Endothelial cell of umbilical vein (primary cell): ENCODE results near the gene AMIGO3. TPM values are rescaled to one million over a fixed set of nuclear protein-coding genes. Genes with fewer than 3 reads are reported as not detected.

Experiments
- BruUV-seq: library from RNA; stranded (reverse); fragments of 400-500 nt; replicated peaks from 2 replicates; lab custom pipeline; 2021; lab: Mats Ljungman, UMichigan
- CTCF ChIA-PET: fragments of 300-600, 350-600 bp; sonication (Branson Sonifier 250); formaldehyde crosslinking; loops from one replicate; lab custom pipeline; 2021; ENCODE audit warnings: antibody characterized with exemption, inconsistent platforms; lab: Charles Lee
- POLR2A ChIA-PET: fragments of 300-600, 350-600 bp; sonication (Branson Sonifier 250); formaldehyde crosslinking; loops from one replicate; lab custom pipeline; 2021; ENCODE audit warnings: antibody characterized with exemption, inconsistent platforms; lab: Charles Lee
- DNase-seq: peaks from one replicate; pipeline ENCODE4 v3.0.0-alpha.2; 2011; ENCODE audit warnings: low read depth, low spot score
- FAIRE-seq: peaks from 2 replicates; lab custom pipeline; 2011; peaks lifted over from hg19 to GRCh38; lab: Jason Lieb, UNC
- H2AFZ ChIP-seq: 2 replicates; pipeline ENCODE4 v1.6.0; 2012; ENCODE audit warnings: low read depth, low read length, control low read depth, inconsistent platforms
- H3K27ac ChIP-seq: 2 replicates; pipeline ENCODE4 v1.5.1; 2011; ENCODE audit warnings: low read depth, mild to moderate bottlenecking, control low read depth, low read length, moderate library complexity; ENCODE audit not compliant: insufficient read depth
- H3K27me3 ChIP-seq, 2 experiments: 2 replicates each; pipeline versions ENCODE4 v1.6.0 to v1.6.1; 2011; ENCODE audit warnings: low read length in 2 of 2, mixed read lengths in 1 of 2; ENCODE audit not compliant: control insufficient read depth in 2 of 2, insufficient read depth in 2 of 2
- H3K36me3 ChIP-seq, 2 experiments: 2 replicates in 1 of 2; 3 replicates in 1 of 2; pipeline ENCODE4 v1.5.1; 2011; ENCODE audit warnings: low read length in 2 of 2, mild to moderate bottlenecking in 1 of 2, moderate library complexity in 1 of 2; ENCODE audit not compliant: control insufficient read depth in 2 of 2, insufficient read depth in 2 of 2; ENCODE audit errors: extremely low read depth in 1 of 2
- H3K4me1 ChIP-seq: 3 replicates; pipeline ENCODE4 v1.5.1; 2011; ENCODE audit warnings: mild to moderate bottlenecking, low read length; ENCODE audit not compliant: control insufficient read depth, insufficient read depth; ENCODE audit errors: extremely low read depth
- H3K4me2 ChIP-seq: 2 replicates; pipeline ENCODE4 v1.6.1; 2011; ENCODE audit warnings: low read length, control low read depth, mixed read lengths; ENCODE audit not compliant: insufficient read depth
- H3K4me3 ChIP-seq, 3 experiments: fragments of 200-600 bp in 1 of 3; sonication (generic), shearing (Covaris generic) in 1 of 3; replicated peaks in 1 of 3; 2 replicates each; pipeline ENCODE4 v1.5.1; 2011 to 2016; ENCODE audit warnings: control low read depth in 3 of 3, low read length in 3 of 3, mild to moderate bottlenecking in 2 of 3, inconsistent platforms in 1 of 3, low read depth in 1 of 3, moderate library complexity in 1 of 3; ENCODE audit not compliant: insufficient read depth in 1 of 3
- H3K79me2 ChIP-seq: 2 replicates; pipeline ENCODE4 v1.6.0; 2012; ENCODE audit warnings: low read length, inconsistent platforms; ENCODE audit not compliant: control insufficient read depth, insufficient read depth
- H3K9ac ChIP-seq: replicated peaks from 2 replicates; pipeline ENCODE3; 2011; ENCODE audit warnings: low read length, control low read depth; ENCODE audit not compliant: insufficient read depth; ENCODE audit errors: extremely low read depth
- H3K9me1 ChIP-seq: replicated peaks from 3 replicates; pipeline ENCODE4 v1.6.0; 2011; ENCODE audit warnings: mild to moderate bottlenecking, low read length; ENCODE audit not compliant: control insufficient read depth, insufficient read depth; ENCODE audit errors: extremely low read depth
- H3K9me3 ChIP-seq: replicated peaks from 2 replicates; pipeline ENCODE4 v1.5.1; 2012; ENCODE audit warnings: low read length, inconsistent platforms; ENCODE audit not compliant: control insufficient read depth, insufficient read depth
- H4K20me1 ChIP-seq: replicated peaks from 2 replicates; pipeline ENCODE3; 2011; ENCODE audit warnings: mild to moderate bottlenecking, low read length; ENCODE audit not compliant: control insufficient read depth, insufficient read depth; ENCODE audit errors: extremely low read depth
- EZH2 ChIP-seq: IDR thresholded peaks from 2 replicates; pipeline ENCODE4 v1.6.1; 2012; ENCODE audit warnings: borderline replicate concordance, low read depth, mild to moderate bottlenecking, moderate library complexity, low read length, inconsistent platforms; ENCODE audit not compliant: severe bottlenecking
- FOS ChIP-seq: IDR thresholded peaks from 2 replicates; pipeline ENCODE4 v1.6.1; 2011; ENCODE audit warnings: mild to moderate bottlenecking, low read length, moderate library complexity, borderline replicate concordance; ENCODE audit not compliant: insufficient read depth
- GATA2 ChIP-seq: IDR thresholded peaks from 2 replicates; pipeline ENCODE4 v1.7.0; 2011; ENCODE audit warnings: low read depth, mild to moderate bottlenecking, moderate library complexity, mixed read lengths, low read length; ENCODE audit not compliant: insufficient read length, insufficient read depth
- JUN ChIP-seq: IDR thresholded peaks from 2 replicates; pipeline ENCODE4 v1.6.1; 2011; ENCODE audit warnings: borderline replicate concordance, low read depth; ENCODE audit not compliant: insufficient read length, insufficient read depth
- POLR2A ChIP-seq: IDR thresholded peaks from 2 replicates; pipeline ENCODE4 v1.6.1; 2012; ENCODE audit warnings: low read depth, mild to moderate bottlenecking, control low read depth, low read length
- POLR2AphosphoS5 ChIP-seq: IDR thresholded peaks from 2 replicates; pipeline ENCODE4 v1.6.1; 2012; ENCODE audit warnings: low read depth, mild to moderate bottlenecking, control low read depth, low read length, moderate library complexity; ENCODE audit not compliant: insufficient read depth
- dilution Hi-C: fragments of 300-500 bp; cut with MboI; formaldehyde crosslinking; loops from one replicate; pipeline ENCODE4 v1.15.0; 2019; ENCODE audit warnings: low sequenced_read_pairs; ENCODE audit not compliant: extremely low pct_ligation_motif_present
- intact Hi-C: fragments of 100-400 bp; cut with micrococcal nuclease; formaldehyde crosslinking; loops from one replicate; pipeline ENCODE4 v1.10.0; 2022
- polyA plus RNA-seq, 4 experiments: library from polyadenylated mRNA; depleted of rRNA in 3 of 4; stranded (reverse) in 3 of 4; unstranded in 1 of 4; fragments of >200 nt; gene quantifications; 2 replicates each; pipeline versions ENCODE4 v1.2.1 to v1.2.3, GENCODE V29; 2011 to 2012; ENCODE audit warnings: missing spikeins in 1 of 4
- total RNA-seq: library from RNA; stranded (reverse); gene quantifications from 2 replicates; pipeline ENCODE4 v1.2.3, GENCODE V29; 2021
- TF ChIP-seq, protein P1 (sequence below), 2 donors: IDR thresholded peaks; 1 replicate in 1 of 2; 2 replicates in 1 of 2; pipeline ENCODE4 v1.5.1; 2011; ENCODE audit warnings: low read length in 2 of 2, mild to moderate bottlenecking in 2 of 2, moderate library complexity in 2 of 2, control low read depth in 1 of 2, inconsistent platforms in 1 of 2, low read depth in 1 of 2; ENCODE audit not compliant: insufficient read depth in 1 of 2; ENCODE audit errors: extremely low read depth in 1 of 2
- TF ChIP-seq, protein P2 (sequence below): IDR thresholded peaks from 2 replicates; pipeline ENCODE4 v1.6.1; 2011; ENCODE audit not compliant: insufficient read depth, insufficient read length

Gene AMIGO3
- total and polyA plus RNA-seq, 2 donors (not counting 3 experiments of a cell fraction or from before 2014, with no cell fraction given) = 0.21 TPM; not detected in 1

DNA sequence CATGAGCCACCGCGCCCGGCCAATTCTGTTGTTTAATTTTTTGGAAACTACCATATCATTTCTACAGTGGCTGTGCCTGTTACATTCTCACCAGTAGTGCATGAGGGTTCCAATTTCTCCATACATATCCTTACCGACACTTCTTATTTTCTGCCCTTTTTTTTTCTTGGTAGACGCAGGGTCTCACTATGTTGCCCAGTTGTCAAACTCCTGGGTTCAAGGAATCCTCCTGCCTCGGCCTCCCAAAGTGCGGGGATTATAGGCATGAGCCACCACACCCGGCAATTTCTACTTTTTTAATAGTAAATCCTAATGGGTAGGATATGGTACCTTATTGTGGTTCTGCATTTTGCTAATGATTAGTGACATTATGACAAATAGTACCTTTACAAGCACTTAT lies 9.6 kb downstream of the AMIGO3 start:
- Histone ChIP-seq H3K9ac (no peak overlapping the region), H3K9me1 (no peaks in the 10 kb centered on the region), H4K20me1 (no peaks in the 10 kb centered on the region), H3K27me3 (no peaks in the 10 kb centered on the region), H3K79me2 (no peaks in the 10 kb centered on the region), H3K27ac (no peak overlapping the region), H3K9me3 (no peaks in the 10 kb centered on the region), H3K36me3 (peaks cover 0 to 5% of the 10 kb centered on the region in 2 experiments), H3K4me2 (no peak overlapping the region), H3K4me3 (no peak overlapping the region), H3K4me1 (no peaks in the 10 kb centered on the region), H2AFZ (no peak overlapping the region)
- no TSS peak for BruUV-seq
- FAIRE-seq = no peak
- ChIA-PET POLR2A (no interaction called here), CTCF (no interaction called here)
- intact Hi-C loops = no loop called here
- no peak for DNase-seq
- dilution Hi-C loops = no loop called here
- TF ChIP-seq GATA2 (no peak), POLR2A (no peak), FOS (no peak)
- TF ChIP-seq, protein P1, sequence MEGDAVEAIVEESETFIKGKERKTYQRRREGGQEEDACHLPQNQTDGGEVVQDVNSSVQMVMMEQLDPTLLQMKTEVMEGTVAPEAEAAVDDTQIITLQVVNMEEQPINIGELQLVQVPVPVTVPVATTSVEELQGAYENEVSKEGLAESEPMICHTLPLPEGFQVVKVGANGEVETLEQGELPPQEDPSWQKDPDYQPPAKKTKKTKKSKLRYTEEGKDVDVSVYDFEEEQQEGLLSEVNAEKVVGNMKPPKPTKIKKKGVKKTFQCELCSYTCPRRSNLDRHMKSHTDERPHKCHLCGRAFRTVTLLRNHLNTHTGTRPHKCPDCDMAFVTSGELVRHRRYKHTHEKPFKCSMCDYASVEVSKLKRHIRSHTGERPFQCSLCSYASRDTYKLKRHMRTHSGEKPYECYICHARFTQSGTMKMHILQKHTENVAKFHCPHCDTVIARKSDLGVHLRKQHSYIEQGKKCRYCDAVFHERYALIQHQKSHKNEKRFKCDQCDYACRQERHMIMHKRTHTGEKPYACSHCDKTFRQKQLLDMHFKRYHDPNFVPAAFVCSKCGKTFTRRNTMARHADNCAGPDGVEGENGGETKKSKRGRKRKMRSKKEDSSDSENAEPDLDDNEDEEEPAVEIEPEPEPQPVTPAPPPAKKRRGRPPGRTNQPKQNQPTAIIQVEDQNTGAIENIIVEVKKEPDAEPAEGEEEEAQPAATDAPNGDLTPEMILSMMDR (IDR thresholded peaks at IDR 0.05; ENCODE audit: extremely low read depth in 1 of 2, insufficient read depth in 1 of 2, low read depth in 1 of 2, low read length in 2 of 2) = no peak

DNA sequence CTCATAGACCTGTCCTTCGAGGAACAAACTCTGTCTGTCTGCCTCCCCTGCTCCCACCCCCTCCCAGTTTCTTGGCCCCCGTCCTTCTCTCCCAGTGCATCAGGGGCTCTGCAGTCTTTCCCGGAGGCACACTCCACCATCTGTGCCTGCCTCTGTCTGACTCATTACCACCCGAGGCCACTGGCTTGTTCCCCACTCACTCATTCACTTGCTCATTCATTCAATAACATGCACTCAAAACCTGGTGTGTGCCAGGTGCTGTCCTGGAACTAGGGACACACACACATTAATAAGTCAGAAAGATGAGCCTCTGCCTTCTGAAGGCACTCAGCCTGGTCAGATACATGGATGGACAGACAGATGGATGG lies 12.4 kb downstream of the AMIGO3 start:
- dilution Hi-C loops (no loop called here), intact Hi-C loops (no loop called here)
- no peak overlapping the region for H3K4me3 ChIP-seq
- peaks cover 5% of the 10 kb centered on the region for H3K4me1 ChIP-seq
- FAIRE-seq = no peak
- no peak for DNase-seq
- H4K20me1 ChIP-seq = no peaks in the 10 kb centered on the region
- TF ChIP-seq EZH2 (no peak), POLR2AphosphoS5 (no peak), POLR2A (no peak), JUN (no peak), GATA2 (no peak)
- TF ChIP-seq, protein P2, sequence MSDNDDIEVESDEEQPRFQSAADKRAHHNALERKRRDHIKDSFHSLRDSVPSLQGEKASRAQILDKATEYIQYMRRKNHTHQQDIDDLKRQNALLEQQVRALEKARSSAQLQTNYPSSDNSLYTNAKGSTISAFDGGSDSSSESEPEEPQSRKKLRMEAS = no peak
- TF ChIP-seq, protein P1 (IDR thresholded peaks at IDR 0.05; ENCODE audit: extremely low read depth in 1 of 2, insufficient read depth in 1 of 2, low read depth in 1 of 2, low read length in 2 of 2) = no peak
- no TSS peak for BruUV-seq
- no peak overlapping the region for H2AFZ ChIP-seq
- H3K27me3 ChIP-seq = no peaks in the 10 kb centered on the region
- H3K4me2 ChIP-seq = no peak overlapping the region
- no peaks in the 10 kb centered on the region for H3K9me1 ChIP-seq
- H3K9me3 ChIP-seq = no peaks in the 10 kb centered on the region
- H3K9ac ChIP-seq = no peak overlapping the region
- no peak overlapping the region for H3K27ac ChIP-seq
- H3K79me2 ChIP-seq = no peaks in the 10 kb centered on the region
- ChIA-PET POLR2A (interaction anchor here (0.6 kb wide), 1 partner anchor 228 kb away, joined by 7 read pairs; no protein-coding TSS in a partner anchor), CTCF (interaction anchor here (2.1 kb wide), 1 partner anchor 12 kb away, joined by 6 read pairs; the partner anchor contains the start of gene AMIGO3)
- peaks cover 0 to 15% of the 10 kb centered on the region in 2 experiments for H3K36me3 ChIP-seq
